Left cardiac atrium (tissue), 4 donors: ENCODE results near the gene MMRN2. TPM values are rescaled to one million over a fixed set of nuclear protein-coding genes. Genes with fewer than 3 reads are reported as not detected.

Experiments
- ATAC-seq, 2 donors: fragments of 200-7000 bp; cut with Tn5 transposase; one replicate each; pipeline ENCODE4 v1.9.1; 2020; ENCODE audit warnings: mild to moderate bottlenecking in 2 of 2, moderate library complexity in 2 of 2
- DNase-seq: peaks from one replicate; pipeline ENCODE4 v3.0.0-alpha.2; 2020
- intact Hi-C, 2 donors: fragments of 100-400 bp; cut with DNase I; formaldehyde crosslinking; loops; one replicate each; pipeline versions ENCODE4 v1.14.1 to v1.15.1; 2022 to 2023
- total RNA-seq, 2 donors: library from RNA; stranded (reverse); fragmentation: NEBNext Ultra II Directional; extraction: Animal tissue kit (Norgen Biotek cat#: 25700); gene quantifications; one replicate each; pipeline ENCODE4 v1.2.1, GENCODE V29; 2021
- donor health status: DM: no; HTN: yes; CAD: no.
- donor health status: DM: no; HTN: yes; CAD: no; lungs with severe emphysema.
- donor health status: DM: yes; HTN: yes; CAD: no.
- donor health status: Dilated cardiomyopathy.

The MMRN2 gene
- total RNA-seq, 2 donors from 2014 or later: 38.6 to 62.1 TPM

GRCh38 chr10:86914734-86915133 is 42.7 kb downstream of the MMRN2 start:
- intact Hi-C loops: no loop called here
- DNase-seq (no peak), ATAC-seq (no peak)

GRCh38 chr10:86905429-86905828 is 52.0 kb downstream of the MMRN2 start:
- no peak for ATAC-seq
- intact Hi-C loops: no loop called here

GRCh38 chr10:86904600-86904999 is 52.8 kb downstream of the MMRN2 start:
- DNase-seq: no peak
- intact Hi-C loops: no loop called here

More at GRCh38 chr10:86905429-86905828, 52.0 kb downstream of the MMRN2 start:
- no peak for DNase-seq

GRCh38 chr10:86900955-86901354 is 56.5 kb downstream of the MMRN2 start:
- DNase-seq (peak; percentile 83), ATAC-seq (peak; percentile 93 to 96)
- intact Hi-C loops: no loop called here

More at GRCh38 chr10:86904600-86904999, 52.8 kb downstream of the MMRN2 start:
- ATAC-seq: no peak

GRCh38 chr10:86899670-86900276 is 57.6 kb downstream of the MMRN2 start:
- intact Hi-C loops: loop anchor here in 1 of 2 donors (5.0 kb wide), 2 partner anchors 187 to 212 kb away; no protein-coding TSS in a partner anchor
- ATAC-seq (peak; percentile 60 to 70), DNase-seq (peak; percentile 60)

- no peak for ATAC-seq
- DNase-seq: no peak
- intact Hi-C loops: loop anchor here in 1 of 2 donors (5.0 kb wide), 2 partner anchors 187 to 212 kb away; no protein-coding TSS in a partner anchor
These were observed 58.3 kb downstream of the MMRN2 start for GRCh38 chr10:86899132-86899531.

- ATAC-seq: no peak
- intact Hi-C loops: loop anchor here in 1 of 2 donors (5.0 kb wide), 2 partner anchors 186 to 211 kb away; no protein-coding TSS in a partner anchor
- DNase-seq: no peak
These were observed 58.9 kb downstream of the MMRN2 start for GRCh38 chr10:86898511-86898910.

GRCh38 chr10:86889997-86890396 is 67.4 kb downstream of the MMRN2 start:
- intact Hi-C loops: loop anchor here in 1 of 2 donors (5.0 kb wide), 1 partner anchor 133 kb away; the partner anchor contains the start of gene BMPR1A
- DNase-seq: no peak
- ATAC-seq: peak in 1 of 2 donors; percentile 44

- DNase-seq (no peak), ATAC-seq (peak; percentile 85 to 91)
- intact Hi-C loops: no loop called here
These were observed 68.6 kb downstream of the MMRN2 start for GRCh38 chr10:86888585-86889381.

Other genes starting within 250 kb of the MMRN2 start
- gene BMPR1A, start 201.0 kb downstream of the MMRN2 start, total RNA-seq: 10 to 100 TPM; 46.2 to 56.8 TPM
- gene SNCG, start 984 bp upstream of the MMRN2 start, total RNA-seq: 10 to 100 TPM; 27.8 to 51.0 TPM
- gene ADIRF, start 10.9 kb upstream of the MMRN2 start, total RNA-seq: 100 to 1,000 TPM; 143 to 269 TPM
- gene FAM25A, start 62.7 kb upstream of the MMRN2 start, total RNA-seq: not detected
- gene GLUD1, start 137.2 kb upstream of the MMRN2 start, total RNA-seq: 10 to 100 TPM; 81.7 to 91.4 TPM
- gene SHLD2, start 137.6 kb upstream of the MMRN2 start, total RNA-seq: 10 to 100 TPM; 17.6 to 26.2 TPM